AG08396 (cell line): ENCODE measurements around the gene STAM2.
A peak's percentile ranks its signal among the peaks of the same experiment; 100 is the strongest.
"Not testable (repeated sequence)": the region's sequence is repeated elsewhere in the genome, so short reads cannot be mapped to it uniquely, and the experiment has no call there.

Source experiments
- DNase-seq: peaks from one replicate; pipeline ENCODE4 v3.0.0; 2012; ENCODE audit warnings: low spot score, mixed read lengths

STAM2 gene

GRCh38 chr2:152172201-152172785 lies 3.3 kb downstream of the STAM2 start:
- DNase-seq, result not testable (repeated sequence)

GRCh38 chr2:152171718-152172117 lies 3.8 kb downstream of the STAM2 start:
- no peak for DNase-seq

- DNase-seq, result not testable (repeated sequence)
Observed at GRCh38 chr2:152169158-152169557, 6.4 kb downstream of the STAM2 start.

GRCh38 chr2:152167470-152167869 lies 8.1 kb downstream of the STAM2 start:
- DNase-seq, result not testable (repeated sequence)

- DNase-seq, result no peak
Observed at GRCh38 chr2:152167065-152167464, 8.5 kb downstream of the STAM2 start.

- DNase-seq, result peak; percentile 44
Observed at GRCh38 chr2:152166633-152167032, 8.9 kb downstream of the STAM2 start.

GRCh38 chr2:152165780-152166179 lies 9.8 kb downstream of the STAM2 start:
- DNase-seq, result no peak

- no peak for DNase-seq
Observed at GRCh38 chr2:152165306-152165705, 10.3 kb downstream of the STAM2 start.

- DNase-seq, result not testable (repeated sequence)
Observed at GRCh38 chr2:152163669-152164068, 11.9 kb downstream of the STAM2 start.

GRCh38 chr2:152162141-152162540 lies 13.4 kb downstream of the STAM2 start:
- no peak for DNase-seq

- DNase-seq, result no peak
Observed at GRCh38 chr2:152161598-152161997, 14.0 kb downstream of the STAM2 start.

- DNase-seq, result not testable (repeated sequence)
Observed at GRCh38 chr2:152160378-152160777, 15.2 kb downstream of the STAM2 start.

- no peak for DNase-seq
Observed at GRCh38 chr2:152157253-152157652, 18.3 kb downstream of the STAM2 start.

- no peak for DNase-seq
Observed at GRCh38 chr2:152155209-152155608, 20.4 kb downstream of the STAM2 start.

- DNase-seq, result no peak
Observed at GRCh38 chr2:152154462-152154861, 21.1 kb downstream of the STAM2 start.

- DNase-seq, result peak; percentile 12
Observed at GRCh38 chr2:152134488-152135280, 40.9 kb downstream of the STAM2 start.

- no peak for DNase-seq
Observed at GRCh38 chr2:152132306-152132705, 43.3 kb downstream of the STAM2 start.

GRCh38 chr2:152127628-152128027 lies 47.9 kb downstream of the STAM2 start:
- DNase-seq, result no peak

GRCh38 chr2:152126664-152127063 lies 48.9 kb downstream of the STAM2 start:
- DNase-seq, result no peak

- no peak for DNase-seq
Observed at GRCh38 chr2:152122161-152122560, 53.4 kb downstream of the STAM2 start.

- no peak for DNase-seq
Observed at GRCh38 chr2:152120430-152120829, 55.1 kb downstream of the STAM2 start.

- DNase-seq, result no peak
Observed at GRCh38 chr2:152115952-152116351, 59.6 kb downstream of the STAM2 start.

GRCh38 chr2:152114366-152114765 lies 61.2 kb downstream of the STAM2 start:
- DNase-seq, result no peak

- not testable (repeated sequence) for DNase-seq
Observed at GRCh38 chr2:152107140-152107539, 68.4 kb downstream of the STAM2 start.
